GM19468 (cell line): Measurements from ENCODE around the gene SMYD3.

ENCODE experiments used
- ATAC-seq: cut with Tn5 transposase; IDR thresholded peaks from one replicate; pipeline ENCODE4 v1.9.1; 2021; ENCODE audit warnings: mild to moderate bottlenecking, moderate library complexity, moderate number of reproducible peaks; ENCODE audit not compliant: unreplicated experiment; ENCODE audit errors: extremely low read depth

Gene SMYD3

DNA sequence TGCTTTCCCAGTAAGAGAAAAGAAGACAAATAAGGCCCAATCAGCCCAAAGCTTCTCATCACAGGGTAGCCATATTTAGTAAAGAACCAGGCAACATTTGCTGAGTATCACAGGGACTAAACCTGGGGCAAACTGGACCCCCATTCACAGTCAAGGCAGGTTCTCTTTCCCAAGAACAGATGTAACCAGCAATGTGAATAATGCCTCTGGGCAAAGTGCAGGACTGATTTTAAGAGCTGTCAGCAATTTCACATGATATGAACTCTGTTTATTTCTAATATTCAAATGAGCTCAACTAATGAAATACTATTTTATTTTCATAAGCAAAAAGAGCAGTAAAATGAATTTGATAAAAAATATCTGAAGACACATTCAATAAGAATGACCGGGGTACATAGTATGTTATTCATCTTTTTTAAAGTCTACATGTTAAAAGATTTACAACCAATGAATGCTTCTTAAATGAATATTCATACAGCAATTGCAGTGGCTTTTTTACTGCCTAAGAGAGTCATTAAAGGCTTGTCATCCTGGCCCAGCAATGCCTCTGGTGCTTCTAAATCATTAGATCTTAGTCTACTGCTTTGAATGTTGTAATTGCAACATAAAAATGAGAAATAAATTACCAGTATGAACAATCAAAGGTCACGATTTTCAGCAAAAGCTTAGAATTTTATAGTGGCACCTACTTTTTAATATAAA, 308.8 kb downstream of the SMYD3 start:
- ATAC-seq, result no peak

DNA sequence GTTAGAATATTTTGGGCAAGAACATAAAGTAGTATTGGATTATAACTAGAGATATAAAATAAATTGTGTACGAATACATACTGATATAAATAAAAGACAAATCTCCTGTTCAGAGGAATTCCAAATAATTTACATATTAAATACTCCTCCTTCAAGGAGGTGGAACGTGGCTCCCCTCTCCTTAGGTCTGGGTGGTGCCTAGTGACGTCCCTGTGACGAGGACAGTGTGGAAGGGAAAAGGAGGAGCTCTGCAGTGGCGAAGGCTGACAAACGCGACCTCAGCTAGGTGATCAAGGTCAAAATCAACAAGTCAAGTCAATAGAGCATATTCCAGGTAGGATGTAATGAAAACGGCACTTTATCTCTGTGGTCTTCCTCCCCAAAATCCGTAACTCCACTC, 310.0 kb downstream of the SMYD3 start:
- no peak for ATAC-seq

DNA sequence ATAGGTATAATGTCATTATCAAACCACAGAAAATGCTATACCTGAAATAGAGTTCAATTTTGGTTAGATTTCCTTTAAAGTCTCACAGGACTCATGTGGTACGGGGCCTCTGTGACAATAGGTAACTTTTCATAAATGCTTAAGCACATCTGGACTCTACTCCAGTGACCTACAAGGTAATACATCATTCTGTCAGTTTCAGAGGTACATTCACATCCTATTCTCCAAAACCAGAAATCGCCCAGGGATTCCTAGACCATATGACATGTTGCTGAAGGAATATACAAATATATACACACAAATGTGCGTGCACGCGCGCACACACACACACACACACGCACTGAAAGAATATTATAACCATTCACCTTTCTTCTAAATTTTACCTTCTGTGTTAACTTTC, 311.8 kb downstream of the SMYD3 start:
- ATAC-seq, result no peak

DNA sequence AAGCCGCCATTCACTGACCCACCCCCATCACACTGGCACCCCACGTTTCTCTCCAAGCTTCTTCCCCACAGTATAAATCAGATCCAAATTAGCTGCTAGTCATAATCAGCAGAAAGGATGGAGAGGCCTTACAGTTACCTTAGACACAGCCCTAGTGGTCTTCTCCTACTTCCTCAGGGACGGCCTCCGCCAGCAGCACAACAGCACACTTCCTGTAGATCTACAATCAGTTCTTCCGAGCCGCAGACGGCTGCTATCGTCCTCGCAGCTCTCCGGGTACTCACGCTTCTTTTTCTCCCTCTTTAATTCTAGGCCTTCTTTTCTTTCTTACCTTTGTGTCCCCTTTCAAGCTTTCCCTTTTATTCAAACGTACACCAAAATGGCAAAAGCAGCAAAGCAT, 313.5 kb downstream of the SMYD3 start:
- no peak for ATAC-seq

DNA sequence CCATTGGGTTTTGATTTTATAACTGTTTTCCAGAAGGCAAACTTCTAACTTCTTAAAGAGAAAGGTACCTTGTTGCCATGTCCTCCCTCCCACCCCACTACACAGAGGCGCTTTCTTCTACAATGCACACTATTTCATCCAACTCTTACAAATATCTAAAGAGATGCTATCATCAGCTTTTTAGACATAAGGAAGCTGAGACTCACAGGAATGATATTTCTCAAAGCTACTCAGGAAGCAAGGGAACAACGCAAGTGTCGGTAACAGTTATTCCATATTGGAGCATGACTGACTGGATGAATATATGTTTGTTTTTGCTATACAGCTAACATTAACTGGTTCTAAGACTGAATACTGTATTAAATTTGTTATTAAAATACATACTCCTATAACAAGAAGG, 318.0 kb downstream of the SMYD3 start:
- ATAC-seq, result no peak

DNA sequence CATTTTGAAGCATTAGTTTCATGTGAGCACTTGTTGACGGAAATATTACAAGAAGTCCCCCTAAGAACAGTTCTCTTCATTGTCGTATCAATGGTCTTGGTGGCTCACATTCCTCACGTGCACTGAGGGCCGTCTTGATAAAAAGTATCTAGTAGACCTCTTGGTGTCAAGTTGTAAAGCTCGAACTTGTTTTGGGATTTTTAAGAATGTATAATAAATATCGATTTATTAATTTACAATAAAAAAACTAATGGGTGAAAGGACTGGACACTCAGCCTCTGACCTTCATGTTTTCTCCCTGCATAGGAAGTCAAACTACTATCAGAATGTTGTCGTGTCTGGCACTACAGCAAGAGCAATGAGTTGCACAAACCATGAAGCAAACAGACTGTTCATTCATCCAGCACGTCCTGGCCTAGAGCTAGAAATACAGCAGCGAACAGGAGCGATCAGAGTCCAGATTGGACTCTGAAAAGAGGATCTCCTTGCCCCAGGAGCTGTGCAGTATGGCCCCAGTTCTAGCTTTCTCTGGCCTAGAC, 319.2 kb downstream of the SMYD3 start:
- no peak for ATAC-seq

DNA sequence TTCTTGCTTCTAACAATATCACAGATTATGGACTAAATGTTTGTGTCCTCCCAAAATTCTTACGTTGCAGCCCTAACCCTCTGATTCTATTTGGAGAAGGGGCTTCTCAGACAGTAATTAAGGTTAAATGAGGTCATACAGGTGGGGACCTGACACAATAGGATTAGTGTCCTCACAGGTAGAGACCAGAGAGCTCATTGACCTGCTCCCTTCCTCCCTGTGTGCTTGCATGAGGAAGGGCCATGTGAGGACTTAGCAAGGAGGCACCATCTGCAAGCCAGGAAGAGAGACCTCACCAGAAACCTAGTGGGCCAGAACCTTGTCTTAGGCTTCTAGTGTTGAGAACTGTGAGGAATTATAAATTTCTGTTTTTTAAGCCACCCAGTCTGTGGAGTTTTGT, 322.6 kb downstream of the SMYD3 start:
- ATAC-seq, result no peak

DNA sequence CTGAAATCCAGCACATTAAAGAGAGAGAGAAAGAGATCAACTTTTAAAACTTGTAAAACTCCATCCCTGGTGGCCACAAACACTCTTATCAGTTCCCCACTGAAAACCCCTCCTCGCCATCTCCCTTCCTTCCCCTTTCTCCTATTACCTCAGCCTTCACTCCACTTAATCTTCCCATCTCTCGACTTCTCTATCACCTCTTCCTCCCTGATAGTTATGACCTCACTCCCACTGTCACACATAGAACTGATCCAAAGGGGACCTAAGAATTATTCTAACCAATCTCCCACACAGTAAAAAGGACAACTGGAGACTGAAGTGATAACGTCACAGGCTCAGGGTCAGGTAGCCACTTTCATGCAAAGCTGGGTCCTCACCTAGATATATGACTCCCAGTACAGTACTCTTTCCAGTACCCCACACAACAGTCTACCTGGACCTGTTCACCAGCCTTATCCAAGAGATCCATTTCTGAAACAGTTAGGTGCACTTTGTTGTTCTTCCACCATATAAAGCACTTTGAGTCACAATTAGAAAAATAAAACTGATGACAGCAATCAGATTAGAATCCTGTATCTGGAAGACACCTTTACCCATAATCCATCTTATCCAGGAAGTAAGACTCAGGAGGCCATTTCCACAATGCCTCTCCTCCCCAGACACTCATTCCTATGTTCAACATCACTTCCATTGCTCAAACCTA, 324.8 kb downstream of the SMYD3 start:
- no peak for ATAC-seq

DNA sequence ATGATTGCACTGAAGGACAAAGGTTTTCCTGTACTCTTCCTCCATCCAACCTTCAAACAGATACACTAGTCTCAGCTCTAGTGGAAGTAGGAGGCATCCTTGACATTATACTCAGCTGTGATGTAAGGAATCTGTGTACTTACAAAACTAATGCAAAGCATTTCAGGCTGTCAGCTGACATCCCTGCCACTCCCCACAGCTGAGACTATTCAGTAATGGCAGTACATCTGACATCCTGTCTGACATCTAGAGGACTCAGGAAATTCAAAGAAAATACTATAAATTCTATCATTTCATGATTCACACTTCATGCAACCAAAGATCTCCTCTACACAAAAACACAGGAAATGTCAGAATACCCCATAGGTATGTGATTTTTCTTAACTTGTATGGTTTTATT, 325.8 kb downstream of the SMYD3 start:
- ATAC-seq, result no peak

DNA sequence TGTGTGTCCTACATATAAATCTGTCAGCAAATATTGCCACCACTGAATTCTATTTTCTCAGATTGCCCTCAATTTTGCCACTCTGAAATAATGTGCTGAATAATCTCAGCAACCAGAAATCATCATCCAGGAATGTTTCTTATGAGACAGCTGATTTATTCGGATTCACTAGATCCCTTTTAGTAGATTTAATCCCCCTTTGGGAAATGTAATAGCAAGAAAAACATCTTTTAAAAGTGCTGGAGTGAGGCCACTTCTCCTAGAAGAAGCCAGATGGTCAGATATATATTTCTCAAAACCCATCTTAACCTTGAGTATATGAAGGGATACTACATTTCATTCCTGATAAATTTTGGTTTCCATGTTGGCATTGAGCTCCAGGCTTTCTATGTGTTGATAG, 327.7 kb downstream of the SMYD3 start:
- ATAC-seq, result no peak

DNA sequence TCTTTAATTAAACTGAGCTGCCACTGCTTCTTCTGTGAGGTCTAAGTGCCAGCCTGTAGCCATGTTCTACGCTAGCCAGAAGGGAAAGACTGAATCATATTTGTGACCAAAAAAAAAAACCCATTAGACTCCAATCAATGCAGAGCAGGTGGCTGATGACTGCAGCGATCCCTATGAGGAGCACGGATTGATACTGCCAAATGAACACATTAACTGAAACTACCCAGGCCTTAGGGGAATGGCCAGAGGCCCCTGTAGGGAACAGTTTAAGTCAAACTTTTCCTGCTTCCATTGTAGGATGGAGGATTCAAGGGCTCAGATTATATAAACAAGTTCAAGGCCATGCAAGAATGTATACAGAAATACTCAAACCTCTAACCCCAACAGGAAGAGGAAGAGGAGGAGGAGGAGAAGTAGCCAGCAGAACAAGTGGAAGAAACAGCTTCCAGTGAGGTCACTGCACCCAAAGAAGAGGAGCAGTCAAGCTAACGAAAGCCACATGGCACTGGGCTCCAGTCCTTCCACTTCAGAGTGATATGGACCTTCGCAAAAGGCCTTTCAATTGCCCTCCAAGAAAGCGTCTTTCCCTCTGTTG, 328.3 kb downstream of the SMYD3 start:
- ATAC-seq, result no peak

DNA sequence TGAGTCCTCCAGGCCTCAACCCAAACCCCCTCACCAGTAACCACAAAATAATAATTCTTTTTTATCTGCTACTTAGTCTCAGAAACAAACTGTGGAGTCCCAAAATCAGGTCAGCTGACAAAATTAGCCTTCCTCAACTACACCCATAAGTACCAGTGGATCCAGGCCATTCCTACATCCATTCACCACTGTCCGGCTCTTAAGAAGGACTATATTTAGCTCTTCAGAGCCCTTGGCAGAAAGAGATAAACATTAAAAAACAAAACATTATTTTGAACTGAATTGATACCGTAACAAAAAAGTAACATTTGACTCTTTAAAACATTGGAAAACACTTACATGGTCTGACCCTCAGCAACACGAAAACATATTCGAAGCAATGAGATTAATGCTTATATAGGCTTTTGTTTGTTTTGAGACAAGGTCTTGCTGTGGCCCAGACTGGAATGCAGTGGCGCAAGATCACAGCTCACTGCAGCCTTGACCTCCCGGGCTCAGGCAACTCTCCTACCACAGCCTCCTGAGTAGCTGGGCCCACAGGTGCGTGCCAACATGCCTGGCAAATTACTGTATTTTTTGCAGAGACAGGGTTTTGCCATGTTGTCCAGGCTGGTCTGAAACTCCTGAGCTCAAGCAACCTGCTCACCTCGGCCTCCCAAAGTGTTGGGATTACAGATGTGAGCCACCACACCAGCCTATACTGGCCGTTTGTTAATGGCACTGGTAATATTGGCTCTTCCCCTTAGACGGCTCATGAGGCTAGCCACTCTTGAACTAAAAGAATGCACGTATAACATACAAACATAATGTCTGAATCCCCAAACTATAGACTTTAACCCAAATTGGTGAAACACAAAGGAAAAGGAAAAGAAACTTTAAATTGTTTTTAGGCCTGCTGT, 330.7 kb downstream of the SMYD3 start:
- ATAC-seq, result no peak

DNA sequence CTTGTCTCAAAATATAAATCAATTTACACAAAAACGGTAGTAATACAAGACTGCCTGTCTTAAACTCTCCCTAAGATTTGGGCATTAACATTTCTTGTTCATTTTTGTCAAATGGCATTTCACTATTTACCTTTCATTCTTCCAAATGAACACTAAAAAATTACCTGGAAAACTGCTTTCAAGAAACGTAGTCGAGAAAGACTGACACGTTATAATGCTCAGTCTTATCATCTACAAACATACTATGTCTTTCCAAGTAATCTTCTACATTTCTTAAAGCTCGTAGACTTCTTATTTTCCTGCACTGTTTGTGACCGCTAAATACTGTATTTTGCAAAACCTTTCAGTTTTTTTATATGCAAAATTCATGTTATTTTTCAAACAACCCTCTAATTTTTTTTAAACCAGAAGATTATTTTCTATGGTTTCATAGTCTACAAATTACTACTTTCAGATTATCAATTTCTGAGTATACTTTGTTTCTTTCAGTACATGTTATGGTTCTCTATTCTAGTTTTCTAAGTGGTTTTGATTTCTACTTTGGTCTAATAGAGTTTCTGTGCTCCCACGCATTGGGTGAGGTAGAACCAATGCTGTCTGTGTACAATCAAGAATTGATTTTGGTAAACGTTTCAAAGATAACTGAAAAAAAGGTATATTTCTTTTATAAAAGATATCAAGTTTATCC, 336.4 kb downstream of the SMYD3 start:
- ATAC-seq, result peak; percentile 73

DNA sequence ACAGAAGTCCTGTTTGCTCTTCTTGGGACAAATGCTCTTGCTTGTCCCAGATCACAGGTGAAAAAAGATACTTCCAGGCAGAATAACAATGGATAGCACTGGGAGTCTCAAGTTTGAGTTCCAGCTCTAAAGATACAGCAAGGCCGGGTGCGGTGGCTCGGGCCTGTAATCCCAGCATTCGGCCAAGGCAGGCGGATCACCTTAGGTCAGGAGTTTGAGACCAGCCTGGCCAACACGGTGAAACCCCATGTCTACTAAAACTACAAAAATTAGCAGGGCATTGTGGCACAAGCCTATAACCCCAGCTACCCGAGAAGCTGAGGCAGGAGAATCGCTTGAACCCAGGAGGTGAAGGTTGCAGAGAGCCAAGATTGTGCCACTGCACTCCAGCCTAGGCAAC, 337.6 kb downstream of the SMYD3 start:
- no peak for ATAC-seq

DNA sequence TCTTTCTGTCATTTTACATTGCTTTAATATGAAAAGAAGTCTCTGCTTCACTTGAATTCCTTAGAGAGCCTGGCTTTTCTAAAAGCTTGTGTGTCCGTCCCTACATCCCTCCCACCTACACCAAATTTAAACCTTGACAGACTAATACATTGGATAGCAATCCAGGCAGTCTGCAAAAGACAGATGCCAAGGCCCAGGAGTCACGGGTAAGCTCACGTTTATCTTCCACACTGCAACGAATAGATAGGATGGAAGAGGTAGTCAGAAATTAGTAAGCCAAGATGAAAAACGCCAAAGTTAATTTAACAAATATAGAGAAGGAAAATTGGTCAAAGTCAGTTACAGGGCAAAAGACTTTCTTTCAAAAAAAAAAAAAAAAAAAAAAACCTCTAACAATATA, 338.1 kb downstream of the SMYD3 start:
- no peak for ATAC-seq

DNA sequence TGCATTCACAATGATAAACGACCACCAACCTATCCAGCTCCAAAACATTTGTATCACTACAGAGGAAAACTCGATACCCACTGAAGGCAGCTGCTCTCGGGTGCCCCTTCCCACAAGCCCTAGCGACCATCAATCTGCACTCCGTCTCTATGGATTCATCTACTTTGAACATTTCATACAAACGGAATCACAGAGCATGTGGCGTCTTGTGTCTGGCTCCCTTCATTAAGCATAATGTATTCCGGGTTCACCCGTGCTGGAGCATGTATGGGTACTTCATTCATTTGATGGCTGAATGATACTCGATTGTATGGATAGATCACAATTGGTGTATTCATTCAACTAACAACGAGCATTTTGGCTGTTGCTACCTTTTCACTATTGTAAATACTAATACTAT, 340.2 kb downstream of the SMYD3 start:
- no peak for ATAC-seq

DNA sequence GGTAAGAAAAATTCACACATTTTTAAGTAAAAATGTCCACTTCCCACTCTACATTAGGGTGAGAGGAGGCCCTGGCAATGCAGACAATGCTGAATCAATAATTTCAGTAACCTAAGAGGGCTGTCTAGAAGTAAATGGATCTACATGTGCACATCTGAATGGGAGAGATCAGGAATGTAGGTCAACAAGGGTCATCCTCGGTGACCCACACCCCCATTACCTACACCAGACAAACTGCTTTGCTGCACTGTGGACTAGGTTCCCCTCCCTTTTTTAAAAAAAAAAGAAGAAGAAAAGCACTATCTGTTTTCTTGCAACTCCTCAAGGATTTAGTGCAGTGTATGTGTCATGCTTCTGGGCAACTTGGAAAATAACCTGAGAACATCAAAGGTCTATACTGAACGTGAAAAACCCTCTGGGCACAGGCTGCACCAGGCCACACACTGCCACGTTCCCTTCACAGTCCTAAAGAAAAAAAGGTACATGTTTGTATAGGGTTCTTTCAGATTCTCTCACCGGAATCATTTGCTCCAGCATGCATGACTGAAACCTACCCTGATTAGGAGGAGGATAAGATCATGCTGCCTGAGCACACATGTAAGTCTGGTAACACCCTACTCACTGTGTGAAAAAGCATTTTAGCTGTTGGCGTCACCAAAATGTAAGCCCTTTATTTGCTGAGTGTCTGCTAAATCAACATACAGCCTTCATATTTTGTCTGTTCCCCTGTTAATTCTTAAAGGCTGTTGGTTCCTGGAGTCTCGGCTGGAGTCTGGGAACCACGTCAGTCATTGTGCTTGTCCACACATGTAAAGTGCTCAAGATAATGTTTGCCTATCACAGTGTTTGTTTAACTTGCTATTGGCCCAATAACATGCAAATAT, 341.0 kb downstream of the SMYD3 start:
- ATAC-seq, result no peak

DNA sequence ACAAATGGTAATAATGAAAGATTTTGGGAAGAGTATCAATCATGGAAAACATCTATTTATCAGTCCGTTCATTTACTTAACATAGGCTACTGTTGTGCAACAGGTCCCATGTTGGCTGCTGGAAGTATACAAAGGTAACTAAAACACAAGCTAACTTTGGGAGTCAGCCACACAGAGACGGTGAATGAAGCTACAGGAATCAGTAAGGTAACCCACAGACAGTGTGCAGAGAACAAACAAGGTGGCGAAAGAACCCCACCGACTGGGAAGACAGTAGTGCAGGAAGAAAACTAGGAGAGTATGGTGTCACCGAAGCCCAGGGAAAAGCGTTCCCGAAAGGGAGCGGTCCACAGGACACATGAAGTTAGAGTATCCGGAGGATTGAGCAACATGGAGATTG, 342.3 kb downstream of the SMYD3 start:
- ATAC-seq, result no peak

DNA sequence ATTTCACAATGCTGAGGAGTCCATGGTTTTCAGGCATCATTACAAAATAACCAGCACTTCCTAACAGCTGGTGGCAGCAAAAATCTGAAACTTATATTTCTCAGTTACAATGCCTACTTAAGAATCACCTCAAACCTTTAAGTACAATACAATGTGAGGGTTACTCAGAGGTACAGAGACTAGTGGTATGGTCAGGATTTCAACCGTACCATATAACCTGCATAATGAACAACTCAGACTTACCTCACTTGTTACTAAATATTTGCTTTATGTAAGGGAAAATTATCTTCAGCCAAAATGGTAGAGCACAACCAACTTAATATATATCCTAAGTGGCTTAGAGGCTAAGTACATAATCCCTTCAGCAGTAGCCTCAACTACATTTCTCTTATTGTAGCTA, 344.5 kb downstream of the SMYD3 start:
- ATAC-seq, result no peak
